Activated T-cell treated with anti-CD3 and anti-CD28 coated beads for 4 hours (primary cell): ENCODE results near the gene ZNF222.

Experiments used
- DNase-seq: peaks from one replicate; pipeline ENCODE4 v3.0.0-alpha.2; 2020

ZNF222 gene

GRCh38 chr19:44055870-44056269 is 30.7 kb downstream of the ZNF222 start:
- no peak for DNase-seq

- DNase-seq: no peak
Observed at GRCh38 chr19:44059229-44059628, 34.0 kb downstream of the ZNF222 start.

- DNase-seq: no peak
Observed at GRCh38 chr19:44061038-44061437, 35.9 kb downstream of the ZNF222 start.

- DNase-seq: no peak
Observed at GRCh38 chr19:44066305-44066704, 41.1 kb downstream of the ZNF222 start.

- no peak for DNase-seq
Observed at GRCh38 chr19:44069415-44069814, 44.2 kb downstream of the ZNF222 start.

- peak; percentile 77 for DNase-seq
Observed at GRCh38 chr19:44071824-44072542, 46.8 kb downstream of the ZNF222 start, which contains the start of gene ZNF284. TSS of gene ZNF284 (plus strand) at chr19:44072159. CDS start at chr19:44076390, 4,231 bp downstream.

GRCh38 chr19:44072543-44073401 is 47.6 kb downstream of the ZNF222 start:
- DNase-seq: no peak

- DNase-seq: no peak
Observed at GRCh38 chr19:44076325-44076724, 51.1 kb downstream of the ZNF222 start.
